Liver (tissue), 9 donors: ENCODE data around the gene TXLNG. TPM values are rescaled to one million over a fixed set of nuclear protein-coding genes. Genes with fewer than 3 reads are reported as not detected.

ENCODE experiments used
- DNase-seq: peaks from one replicate; pipeline ENCODE4 v3.0.0-alpha.2; 2017; ENCODE audit warnings: low spot score
- H3K27ac ChIP-seq, 2 donors: one replicate each; pipeline ENCODE4 v1.7.0; 2013; ENCODE audit warnings: inconsistent platforms in 2 of 2, low read length in 2 of 2, control low read depth in 1 of 2, low read depth in 1 of 2, mild to moderate bottlenecking in 1 of 2
- H3K27me3 ChIP-seq, 4 donors: one replicate each; pipeline versions ENCODE4 v1.6.1 to v1.7.0; 2013; ENCODE audit warnings: low read length in 3 of 4, inconsistent platforms in 1 of 4, mild to moderate bottlenecking in 1 of 4, moderate library complexity in 1 of 4; ENCODE audit not compliant: control insufficient read depth in 4 of 4, insufficient read depth in 4 of 4
- H3K36me3 ChIP-seq, 4 donors: one replicate each; pipeline versions ENCODE4 v1.6.1 to v1.7.0; 2013; ENCODE audit warnings: low read length in 3 of 4, mild to moderate bottlenecking in 3 of 4, low read depth in 1 of 4, moderate library complexity in 1 of 4; ENCODE audit not compliant: control insufficient read depth in 4 of 4, insufficient read depth in 3 of 4
- H3K4me1 ChIP-seq, 4 donors: one replicate each; pipeline versions ENCODE4 v1.6.1 to v1.7.0; 2013; ENCODE audit warnings: low read length in 3 of 4, mild to moderate bottlenecking in 3 of 4, moderate library complexity in 1 of 4; ENCODE audit not compliant: control insufficient read depth in 4 of 4, insufficient read depth in 4 of 4
- H3K4me3 ChIP-seq, 3 donors: one replicate each; pipeline versions ENCODE4 v1.6.1 to v1.7.0; 2013; ENCODE audit warnings: low read length in 3 of 3, control low read depth in 1 of 3, low read depth in 1 of 3, mild to moderate bottlenecking in 1 of 3
- H3K9ac ChIP-seq, 2 donors: one replicate each; pipeline ENCODE4 v1.7.0; 2013; ENCODE audit warnings: low read length in 2 of 2, mild to moderate bottlenecking in 2 of 2, moderate library complexity in 2 of 2, control low read depth in 1 of 2, low read depth in 1 of 2
- H3K9me3 ChIP-seq, 4 donors: one replicate each; pipeline versions ENCODE4 v1.6.1 to v1.7.0; 2013; ENCODE audit warnings: low read length in 3 of 4; ENCODE audit not compliant: control insufficient read depth in 4 of 4
- EGR1 ChIP-seq, 2 donors: IDR thresholded peaks; 2 replicates each; pipeline ENCODE4 v1.6.1; 2016 to 2018; ENCODE audit warnings: antibody characterized with exemption in 2 of 2, low read depth in 2 of 2
- FOXA1 ChIP-seq: IDR thresholded peaks from 2 replicates; pipeline ENCODE4 v1.6.1; 2016; ENCODE audit warnings: antibody characterized with exemption
- FOXA2 ChIP-seq: IDR thresholded peaks from 2 replicates; pipeline ENCODE4 v1.6.1; 2016; ENCODE audit warnings: antibody characterized with exemption
- GABPA ChIP-seq, 2 donors: IDR thresholded peaks in 1 of 2; conservative IDR thresholded peaks in 1 of 2; 2 replicates each; pipeline ENCODE4 v1.6.1; 2016; ENCODE audit warnings: antibody characterized with exemption in 2 of 2, mild to moderate bottlenecking in 1 of 2, moderate library complexity in 1 of 2
- HNF4A ChIP-seq, 2 donors: conservative IDR thresholded peaks; 2 replicates each; pipeline ENCODE4 v1.6.1; 2016; ENCODE audit warnings: antibody characterized with exemption in 2 of 2, mild to moderate bottlenecking in 2 of 2
- HNF4G ChIP-seq: IDR thresholded peaks from 2 replicates; pipeline ENCODE4 v1.6.1; 2016; ENCODE audit warnings: antibody characterized with exemption
- JUND ChIP-seq, 2 donors: IDR thresholded peaks; 2 replicates each; pipeline ENCODE4 v1.6.1; 2016; ENCODE audit warnings: antibody characterized with exemption in 2 of 2
- NR2F2 ChIP-seq: IDR thresholded peaks from 2 replicates; pipeline ENCODE4 v1.6.1; 2016; ENCODE audit warnings: antibody characterized with exemption
- RAD21 ChIP-seq, 2 donors: IDR thresholded peaks; 2 replicates each; pipeline ENCODE4 v1.6.1; 2016; ENCODE audit warnings: antibody characterized with exemption in 2 of 2, mild to moderate bottlenecking in 2 of 2
- REST ChIP-seq: IDR thresholded peaks from 2 replicates; pipeline ENCODE4 v1.6.1; 2016; ENCODE audit warnings: antibody characterized with exemption, mild to moderate bottlenecking
- RXRA ChIP-seq, 2 donors: IDR thresholded peaks; 2 replicates each; pipeline ENCODE4 v1.6.1; 2017 to 2018; ENCODE audit warnings: antibody characterized with exemption in 2 of 2, mild to moderate bottlenecking in 1 of 2
- SP1 ChIP-seq: IDR thresholded peaks from 2 replicates; pipeline ENCODE4 v1.6.1; 2018; ENCODE audit warnings: antibody characterized with exemption, mild to moderate bottlenecking
- TAF1 ChIP-seq: conservative IDR thresholded peaks from 2 replicates; pipeline ENCODE4 v1.6.1; 2016; ENCODE audit warnings: antibody characterized with exemption, mild to moderate bottlenecking
- YY1 ChIP-seq: IDR thresholded peaks from 2 replicates; pipeline ENCODE4 v1.6.1; 2016; ENCODE audit warnings: antibody characterized with exemption, mild to moderate bottlenecking
- WGBS: extraction: QIAGEN DNeasy Blood & Tissue Kit; methylation state at CpG from one replicate; pipeline ENCODE4 v1.1.7; 2013; 5-methylcytosine and 5-hydroxymethylcytosine counted together
- polyA plus RNA-seq, 2 donors: library from polyadenylated mRNA; stranded (reverse) in 1 of 2; unstranded in 1 of 2; fragments of 200-250 nt in 1 of 2; fragments of >200 nt in 1 of 2; fragmentation: Nextera tagmentation in 1 of 2; extraction: Ambion mirVana in 1 of 2; gene quantifications; one replicate each; pipeline versions ENCODE4 v1.2.1 to v1.2.3, GENCODE V29; 2013 to 2015
- total RNA-seq, 2 donors: library from RNA; depleted of rRNA; stranded (reverse); fragments of >200 nt; gene quantifications; one replicate each; pipeline ENCODE4 v1.2.3, GENCODE V29; 2014
- TF ChIP-seq, protein P1 (sequence below): IDR thresholded peaks from 2 replicates; pipeline ENCODE4 v1.6.1; 2016; ENCODE audit warnings: antibody characterized with exemption
- TF ChIP-seq, protein P2 (sequence below): IDR thresholded peaks from 2 replicates; pipeline ENCODE4 v1.6.1; 2016; ENCODE audit warnings: antibody characterized with exemption
- TF ChIP-seq, protein P3 (sequence below): IDR thresholded peaks from 2 replicates; pipeline ENCODE4 v1.6.1; 2016; ENCODE audit warnings: antibody characterized with exemption
- TF ChIP-seq, protein P4 (sequence below): fragments of 150-350 bp; IDR thresholded peaks from 2 replicates; pipeline ENCODE4 v1.5.1; 2017; ENCODE audit warnings: improper control_type of control experiment, low read depth, low read length; ENCODE audit not compliant: missing input control
- donor health status: healthy.
- donor health status: healthy.
- donor health status: healthy.
- donor health status: healthy.
- donor health status: healthy.

TXLNG gene
- total RNA-seq (1 to 10 TPM; 6.0 to 7.4 TPM), polyA plus RNA-seq (1 to 10 TPM; 3.7 to 4.1 TPM)

- Histone ChIP-seq H3K4me3 (peak within 1 kb of the TSS; percentile 77 to 91 (median 88)), H3K27me3 (no peaks in the 10 kb centered on the region), H3K9ac (peak within 1 kb of the TSS in 1 of 2 donors; percentile 43), H3K27ac (peak within 1 kb of the TSS; percentile 78 to 93), H3K9me3 (no peaks in the 10 kb centered on the region), H3K36me3 (peaks cover 0 to 5% (median 2%) of the 10 kb centered on the region in 4 donors), H3K4me1 (peaks cover 2 to 21% (median 12%) of the 10 kb centered on the region in 4 donors)
- peak; percentile 93 for DNase-seq
- TF ChIP-seq REST = peak; percentile 82
- no peak for TF ChIP-seq FOXA1
- TF ChIP-seq NR2F2 = no peak
- TF ChIP-seq HNF4A (conservative IDR thresholded peaks at IDR 0.05) = peak; percentile 46 to 48
- TF ChIP-seq, protein P1, sequence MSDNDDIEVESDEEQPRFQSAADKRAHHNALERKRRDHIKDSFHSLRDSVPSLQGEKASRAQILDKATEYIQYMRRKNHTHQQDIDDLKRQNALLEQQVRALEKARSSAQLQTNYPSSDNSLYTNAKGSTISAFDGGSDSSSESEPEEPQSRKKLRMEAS = peak; percentile 38
- TF ChIP-seq, protein P2, sequence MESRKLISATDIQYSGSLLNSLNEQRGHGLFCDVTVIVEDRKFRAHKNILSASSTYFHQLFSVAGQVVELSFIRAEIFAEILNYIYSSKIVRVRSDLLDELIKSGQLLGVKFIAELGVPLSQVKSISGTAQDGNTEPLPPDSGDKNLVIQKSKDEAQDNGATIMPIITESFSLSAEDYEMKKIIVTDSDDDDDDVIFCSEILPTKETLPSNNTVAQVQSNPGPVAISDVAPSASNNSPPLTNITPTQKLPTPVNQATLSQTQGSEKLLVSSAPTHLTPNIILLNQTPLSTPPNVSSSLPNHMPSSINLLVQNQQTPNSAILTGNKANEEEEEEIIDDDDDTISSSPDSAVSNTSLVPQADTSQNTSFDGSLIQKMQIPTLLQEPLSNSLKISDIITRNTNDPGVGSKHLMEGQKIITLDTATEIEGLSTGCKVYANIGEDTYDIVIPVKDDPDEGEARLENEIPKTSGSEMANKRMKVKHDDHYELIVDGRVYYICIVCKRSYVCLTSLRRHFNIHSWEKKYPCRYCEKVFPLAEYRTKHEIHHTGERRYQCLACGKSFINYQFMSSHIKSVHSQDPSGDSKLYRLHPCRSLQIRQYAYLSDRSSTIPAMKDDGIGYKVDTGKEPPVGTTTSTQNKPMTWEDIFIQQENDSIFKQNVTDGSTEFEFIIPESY = peak; percentile 65
- TF ChIP-seq TAF1 = peak; percentile 89
- TF ChIP-seq EGR1 (IDR thresholded peaks at IDR 0.05; ENCODE audit: low read depth in 2 of 2) = no peak
- TF ChIP-seq HNF4G = peak; percentile 26
- TF ChIP-seq, protein P3, sequence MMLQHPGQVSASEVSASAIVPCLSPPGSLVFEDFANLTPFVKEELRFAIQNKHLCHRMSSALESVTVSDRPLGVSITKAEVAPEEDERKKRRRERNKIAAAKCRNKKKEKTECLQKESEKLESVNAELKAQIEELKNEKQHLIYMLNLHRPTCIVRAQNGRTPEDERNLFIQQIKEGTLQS = no peak
- TF ChIP-seq RAD21 (IDR thresholded peaks at IDR 0.05) = no peak
- peak in 1 of 2 donors; percentile 64 for TF ChIP-seq GABPA (IDR thresholded peaks at IDR 0.05 in 1 of 2, conservative IDR thresholded peaks at IDR 0.05 in 1 of 2)
- TF ChIP-seq, protein P4, sequence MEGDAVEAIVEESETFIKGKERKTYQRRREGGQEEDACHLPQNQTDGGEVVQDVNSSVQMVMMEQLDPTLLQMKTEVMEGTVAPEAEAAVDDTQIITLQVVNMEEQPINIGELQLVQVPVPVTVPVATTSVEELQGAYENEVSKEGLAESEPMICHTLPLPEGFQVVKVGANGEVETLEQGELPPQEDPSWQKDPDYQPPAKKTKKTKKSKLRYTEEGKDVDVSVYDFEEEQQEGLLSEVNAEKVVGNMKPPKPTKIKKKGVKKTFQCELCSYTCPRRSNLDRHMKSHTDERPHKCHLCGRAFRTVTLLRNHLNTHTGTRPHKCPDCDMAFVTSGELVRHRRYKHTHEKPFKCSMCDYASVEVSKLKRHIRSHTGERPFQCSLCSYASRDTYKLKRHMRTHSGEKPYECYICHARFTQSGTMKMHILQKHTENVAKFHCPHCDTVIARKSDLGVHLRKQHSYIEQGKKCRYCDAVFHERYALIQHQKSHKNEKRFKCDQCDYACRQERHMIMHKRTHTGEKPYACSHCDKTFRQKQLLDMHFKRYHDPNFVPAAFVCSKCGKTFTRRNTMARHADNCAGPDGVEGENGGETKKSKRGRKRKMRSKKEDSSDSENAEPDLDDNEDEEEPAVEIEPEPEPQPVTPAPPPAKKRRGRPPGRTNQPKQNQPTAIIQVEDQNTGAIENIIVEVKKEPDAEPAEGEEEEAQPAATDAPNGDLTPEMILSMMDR = no peak
- peak; percentile 69 for TF ChIP-seq YY1
- no peak for TF ChIP-seq FOXA2
- peak in 1 of 2 donors; percentile 22 for TF ChIP-seq JUND (IDR thresholded peaks at IDR 0.05)
- peak; percentile 83 for TF ChIP-seq SP1
- TF ChIP-seq RXRA (IDR thresholded peaks at IDR 0.05) = peak in 1 of 2 donors; percentile 38
- under 1% methylated on average over 54 of the region's 59 CpGs for WGBS
These were observed at the start of gene TXLNG for GRCh38 chrX:16786139-16786790. TXLNG (plus strand) TSS chrX:16786466; CDS start chrX:16786488, 22 bp downstream.
